ENCODE results near the gene KRTAP10-2. TPM values are rescaled to one million over a fixed set of nuclear protein-coding genes. Genes with fewer than 3 reads are reported as not detected.

The KRTAP10-2 gene
- polyA plus RNA-seq, 1 donor = not detected

Other genes with a start within 250 kb of the KRTAP10-2 start
- gene CFAP410, start 212.1 kb downstream of the KRTAP10-2 start, polyA plus RNA-seq (ENCODE audit: insufficient read length) = 20.1 TPM
- gene TRPM2, start 197.9 kb downstream of the KRTAP10-2 start, polyA plus RNA-seq (ENCODE audit: insufficient read length) = 2.1 TPM
- gene LRRC3, start 96.0 kb downstream of the KRTAP10-2 start, polyA plus RNA-seq (ENCODE audit: insufficient read length) = 2.4 TPM
- gene KRTAP10-1, start 11.3 kb downstream of the KRTAP10-2 start, polyA plus RNA-seq (ENCODE audit: insufficient read length) = not detected
- gene KRTAP10-3, start 7.3 kb upstream of the KRTAP10-2 start, polyA plus RNA-seq (ENCODE audit: insufficient read length) = not detected
- gene KRTAP10-4, start 22.2 kb upstream of the KRTAP10-2 start, polyA plus RNA-seq (ENCODE audit: insufficient read length) = not detected
- gene KRTAP10-5, start 29.1 kb upstream of the KRTAP10-2 start, polyA plus RNA-seq (ENCODE audit: insufficient read length) = not detected
- not detected for gene KRTAP10-6, start 41.0 kb upstream of the KRTAP10-2 start, polyA plus RNA-seq (ENCODE audit: insufficient read length)
- gene KRTAP10-7, start 49.1 kb upstream of the KRTAP10-2 start, polyA plus RNA-seq (ENCODE audit: insufficient read length) = not detected
- not detected for gene KRTAP10-8, start 60.6 kb upstream of the KRTAP10-2 start, polyA plus RNA-seq (ENCODE audit: insufficient read length)
- gene KRTAP10-9, start 75.6 kb upstream of the KRTAP10-2 start, polyA plus RNA-seq (ENCODE audit: insufficient read length) = not detected
- not detected for gene KRTAP10-10, start 85.9 kb upstream of the KRTAP10-2 start, polyA plus RNA-seq (ENCODE audit: insufficient read length)
- gene KRTAP10-11, start 94.9 kb upstream of the KRTAP10-2 start, polyA plus RNA-seq (ENCODE audit: insufficient read length) = not detected
- not detected for gene KRTAP12-4, start 103.2 kb upstream of the KRTAP10-2 start, polyA plus RNA-seq (ENCODE audit: insufficient read length)
- gene KRTAP12-3, start 106.4 kb upstream of the KRTAP10-2 start, polyA plus RNA-seq (ENCODE audit: insufficient read length) = not detected
- gene KRTAP12-2, start 115.4 kb upstream of the KRTAP10-2 start, polyA plus RNA-seq (ENCODE audit: insufficient read length) = not detected
- gene KRTAP12-1, start 130.7 kb upstream of the KRTAP10-2 start, polyA plus RNA-seq (ENCODE audit: insufficient read length) = not detected
- gene KRTAP10-12, start 145.7 kb upstream of the KRTAP10-2 start, polyA plus RNA-seq (ENCODE audit: insufficient read length) = not detected
- gene TSPEAR, start 160.1 kb upstream of the KRTAP10-2 start, polyA plus RNA-seq (ENCODE audit: insufficient read length) = 0.14 TPM